Right hindlimb (tissue), 1 donor: ENCODE measurements around the gene CFD.
"Not testable (repeated sequence)": the region's sequence is repeated elsewhere in the genome, so short reads cannot be mapped to it uniquely, and the experiment has no call there.

Source experiments
- DNase-seq: peaks from one replicate; pipeline ENCODE4 v3.0.0-alpha.2; 2018

Gene CFD

GRCh38 chr19:889662-890295 lies 30.3 kb downstream of the CFD start:
- no peak for DNase-seq

GRCh38 chr19:890831-891230 lies 31.4 kb downstream of the CFD start:
- no peak for DNase-seq

DNA sequence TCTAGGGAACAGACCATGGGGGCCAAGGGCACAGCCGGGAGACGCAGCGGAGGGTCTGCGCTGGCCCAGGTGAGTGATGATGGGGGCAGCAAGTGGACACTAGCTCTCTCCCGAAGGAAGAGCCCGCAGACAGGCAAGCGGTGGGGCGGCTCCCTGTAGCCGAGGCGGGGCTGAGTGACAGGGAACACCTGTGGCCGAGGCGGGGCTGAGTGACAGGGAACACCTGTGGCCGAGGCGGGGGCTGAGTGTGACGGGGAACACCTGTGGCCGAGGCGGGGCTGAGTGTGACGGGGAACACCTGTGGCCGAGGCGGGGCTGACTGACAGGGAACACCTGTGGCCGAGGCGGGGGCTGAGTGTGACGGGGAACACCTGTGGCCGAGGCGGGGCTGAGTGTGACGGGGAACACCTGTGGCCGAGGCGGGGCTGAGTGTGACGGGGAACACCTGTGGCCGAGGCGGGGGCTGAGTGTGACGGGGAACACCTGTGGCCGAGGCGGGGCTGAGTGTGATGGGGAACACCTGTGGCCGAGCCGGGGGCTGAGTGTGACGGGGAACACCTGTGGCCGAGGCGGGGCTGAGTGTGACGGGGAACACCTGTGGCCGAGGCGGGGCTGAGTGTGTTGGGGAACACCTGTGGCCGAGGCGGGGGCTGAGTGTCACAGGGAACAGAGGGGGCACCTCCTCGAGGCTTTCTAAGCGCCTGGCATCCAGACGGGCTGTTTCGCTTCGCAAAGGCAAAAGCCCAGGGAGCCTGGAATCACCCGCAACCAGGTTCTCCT lies 32.1 kb downstream of the CFD start:
- DNase-seq: not testable (repeated sequence)

- peak; percentile 63 for DNase-seq
Measured at GRCh38 chr19:892243-892893, 32.9 kb downstream of the CFD start.

DNA sequence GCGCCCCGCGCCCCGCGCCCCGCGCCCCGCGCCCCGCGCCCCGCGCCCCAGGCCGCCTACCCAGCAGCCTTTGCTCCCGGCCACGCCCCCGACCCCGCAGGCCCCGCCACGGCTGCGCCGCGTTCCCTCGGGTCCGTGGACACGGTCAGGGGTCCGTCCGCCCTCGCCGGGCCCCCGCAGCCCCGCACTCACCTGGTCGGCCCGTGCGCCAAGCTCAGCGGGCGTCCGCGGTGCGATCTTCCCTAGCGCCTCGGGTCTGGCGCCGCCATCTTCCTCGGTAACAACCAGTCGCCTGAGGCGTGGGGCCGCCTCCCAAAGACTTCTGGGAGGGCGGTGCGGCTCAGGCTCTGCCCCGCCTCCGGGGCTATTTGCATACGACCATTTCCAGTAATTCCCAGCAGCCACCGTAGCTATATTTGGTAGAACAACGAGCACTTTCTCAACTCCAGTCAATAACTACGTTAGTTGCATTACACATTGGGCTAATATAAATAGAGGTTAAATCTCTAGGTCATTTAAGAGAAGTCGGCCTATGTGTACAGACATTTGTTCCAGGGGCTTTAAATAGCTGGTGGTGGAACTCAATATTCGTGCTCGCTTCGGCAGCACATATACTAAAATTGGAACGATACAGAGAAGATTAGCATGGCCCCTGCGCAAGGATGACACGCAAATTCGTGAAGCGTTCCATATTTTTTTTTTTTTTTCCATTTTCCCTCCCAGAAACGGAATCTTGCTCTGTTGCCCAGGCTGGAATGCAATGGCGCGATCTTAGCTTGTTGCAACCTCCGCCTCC lies 33.6 kb downstream of the CFD start, which contains the start of the genes MED16 and RNU6-9:
MED16 (minus strand) TSS at position 294 of the 796 bp plus-strand sequence. CDS start 2,056 bp downstream, outside the sequence.
RNU6-9 (plus strand) TSS at position 591 of the 796 bp plus-strand sequence.
- peak; percentile 94 for DNase-seq

GRCh38 chr19:896434-896833 lies 37.0 kb downstream of the CFD start:
- no peak for DNase-seq

- DNase-seq: no peak
Measured at GRCh38 chr19:896999-897398, 37.5 kb downstream of the CFD start.

DNA sequence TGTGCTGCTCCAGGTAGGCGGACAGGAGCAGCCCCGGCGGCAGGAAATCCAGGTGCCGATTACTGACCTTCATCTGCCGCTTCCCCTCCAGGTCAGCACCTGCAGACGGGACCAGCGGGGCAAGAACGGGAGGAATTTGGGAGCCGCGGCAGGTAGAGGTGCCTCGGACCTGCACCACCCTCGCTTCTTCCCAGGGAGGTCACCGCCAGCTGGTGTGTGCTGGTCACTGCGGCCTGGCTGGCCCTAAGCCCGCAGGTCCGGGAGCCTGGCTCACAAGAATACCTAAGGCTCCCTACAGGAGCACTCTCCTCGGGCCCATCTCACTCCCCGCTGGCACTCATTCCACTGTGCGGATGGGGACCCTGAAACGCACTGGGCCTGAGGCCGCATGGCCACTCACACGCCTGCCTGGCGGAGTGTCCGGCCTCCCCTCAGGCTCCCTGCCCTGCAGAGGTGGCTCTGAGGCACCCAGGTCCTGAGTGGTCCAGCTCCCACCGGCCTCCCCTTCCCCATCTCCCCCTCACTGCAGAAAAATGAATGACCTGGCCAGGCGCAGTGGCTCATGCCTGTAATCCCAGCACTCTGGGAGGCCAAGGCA lies 38.1 kb downstream of the CFD start:
- DNase-seq: peak; percentile 15

GRCh38 chr19:898663-899062 lies 39.2 kb downstream of the CFD start:
- DNase-seq: no peak

- no peak for DNase-seq
Measured at GRCh38 chr19:899336-900042, 40.0 kb downstream of the CFD start.

DNA sequence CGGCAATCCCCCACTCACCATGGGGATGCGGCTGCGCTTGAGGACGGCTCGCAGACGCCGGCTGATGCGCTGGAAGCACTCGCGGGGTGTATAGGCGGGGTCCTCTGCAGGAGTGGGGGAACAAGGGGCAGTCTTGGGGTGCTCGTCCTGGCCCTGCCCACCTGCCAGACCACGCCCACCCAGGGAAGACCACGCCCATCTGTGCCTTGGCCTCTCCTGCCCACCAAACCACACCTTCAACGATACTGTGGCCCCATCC lies 40.5 kb downstream of the CFD start:
- DNase-seq: no peak

GRCh38 chr19:900302-901111 lies 41.0 kb downstream of the CFD start:
- DNase-seq: no peak

- no peak for DNase-seq
Measured at GRCh38 chr19:901216-902092, 42.0 kb downstream of the CFD start.

DNA sequence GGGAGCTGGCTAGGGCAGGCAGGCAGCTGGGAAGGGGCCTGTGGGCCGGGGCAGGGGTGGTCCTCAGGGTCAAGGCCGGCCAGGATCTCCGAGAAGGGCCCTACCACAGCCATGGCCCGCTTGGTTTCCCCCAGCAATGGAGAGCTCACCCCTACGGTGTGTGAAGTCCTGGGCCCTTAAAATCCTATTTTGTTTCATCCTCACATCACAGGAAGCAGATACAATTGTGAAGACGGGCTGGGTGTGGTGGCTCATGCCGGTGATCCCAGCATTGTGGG lies 42.6 kb downstream of the CFD start:
- no peak for DNase-seq

- no peak for DNase-seq
Measured at GRCh38 chr19:902446-903226, 43.2 kb downstream of the CFD start.

DNA sequence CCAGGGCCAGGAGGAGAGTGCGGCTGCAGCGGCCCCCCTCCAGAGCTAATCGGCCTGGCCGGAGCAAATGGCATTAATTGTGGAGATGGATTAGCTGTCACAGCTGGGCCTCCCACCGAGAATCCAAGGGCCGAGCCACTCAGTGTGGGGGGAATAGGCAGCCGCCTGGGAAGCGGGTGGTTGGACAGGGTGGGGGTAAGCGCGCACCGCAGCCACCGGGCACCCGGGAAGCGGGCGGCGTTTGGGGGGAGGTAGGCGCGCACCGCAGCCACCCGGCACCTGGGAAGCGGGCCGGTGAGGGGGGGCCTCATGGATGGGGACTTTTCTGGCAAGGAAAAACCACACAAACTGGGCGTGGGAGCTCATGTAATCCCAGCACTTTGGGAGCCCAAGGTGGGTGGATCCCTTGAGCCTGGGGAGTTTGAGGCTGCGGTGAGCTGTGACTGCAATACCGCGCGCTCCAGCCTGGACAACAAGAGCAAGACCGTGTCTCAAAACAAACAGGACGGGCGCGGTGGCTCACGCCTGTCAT lies 43.9 kb downstream of the CFD start:
- no peak for DNase-seq

DNA sequence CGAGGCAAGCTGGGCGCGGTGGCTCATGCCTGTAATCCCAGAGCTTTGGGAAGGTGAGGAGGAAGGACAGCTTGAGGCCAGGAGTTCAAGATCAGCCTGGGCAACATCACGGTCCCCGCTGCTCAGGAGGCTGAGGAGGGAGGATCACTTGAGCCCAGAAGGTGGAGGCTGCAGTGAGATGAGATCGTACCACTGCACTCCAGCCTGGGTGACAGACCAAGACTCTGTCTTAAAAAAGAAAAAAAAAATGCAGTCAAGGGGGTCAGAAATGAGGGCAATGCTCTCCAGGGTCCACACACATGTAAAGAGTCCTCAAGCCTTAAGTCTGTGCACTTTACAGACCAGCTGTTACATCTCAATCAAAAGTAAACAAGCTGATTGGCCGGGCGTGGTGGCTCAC lies 45.1 kb downstream of the CFD start:
- DNase-seq: no peak

DNA sequence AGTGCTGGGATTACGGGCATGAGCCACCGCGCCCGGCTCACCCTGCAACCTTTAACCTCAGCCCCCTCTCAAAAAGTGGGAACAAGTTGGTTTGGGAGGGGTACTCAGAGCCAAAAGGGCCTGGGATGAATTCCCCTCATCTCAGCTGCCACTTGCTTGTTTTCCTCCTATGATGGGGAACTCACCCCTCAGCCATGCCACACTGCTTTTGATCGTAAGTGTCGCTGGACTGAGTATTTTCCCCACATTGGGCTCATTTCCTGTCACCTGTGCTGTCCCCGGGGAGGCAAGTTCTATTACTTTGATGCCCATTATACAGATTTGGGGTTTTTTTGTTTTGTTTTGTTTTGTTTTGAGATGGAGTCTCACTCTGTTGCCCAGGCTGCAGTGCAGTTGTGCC lies 47.0 kb downstream of the CFD start:
- no peak for DNase-seq

DNA sequence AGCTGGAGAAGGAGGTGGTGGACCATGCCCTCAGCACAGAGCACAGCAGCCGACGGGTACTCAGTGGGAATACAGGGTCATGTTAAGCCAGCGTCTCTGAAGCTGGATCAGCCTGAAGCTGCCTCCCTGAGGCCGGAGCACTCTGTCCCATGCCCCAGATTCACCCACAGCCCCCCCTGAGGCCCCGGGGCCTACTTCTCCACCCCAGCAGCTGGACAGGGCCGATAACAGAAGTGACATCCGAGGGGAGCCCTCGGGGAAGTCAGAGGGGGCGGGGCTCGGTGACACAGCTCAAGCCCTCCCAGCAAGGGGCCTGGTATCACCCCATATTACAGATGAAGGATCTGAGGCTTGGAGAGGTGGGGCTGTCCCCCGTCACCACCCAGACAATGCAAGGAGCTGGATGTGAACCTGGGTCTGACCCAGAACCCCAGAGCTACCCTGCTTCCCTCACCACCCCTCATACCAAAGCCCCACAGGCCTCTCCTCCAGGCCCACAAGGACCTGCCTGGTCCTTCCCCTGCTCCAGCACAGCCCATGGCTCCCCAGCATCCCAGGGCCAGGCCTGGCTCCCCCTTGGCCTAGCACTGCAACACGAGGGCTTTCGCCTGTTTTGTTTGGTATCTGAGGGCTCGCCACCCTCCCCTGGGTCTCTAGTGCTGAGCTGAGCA lies 47.9 kb downstream of the CFD start:
- no peak for DNase-seq
